CD4-positive, alpha-beta T cell treated with Interleukin-15 for 1 hour (primary cell): ENCODE data around the gene ACAP3.
"Not testable (repeated sequence)": the region's sequence is repeated elsewhere in the genome, so short reads cannot be mapped to it uniquely, and the experiment has no call there.

Experiments used
- DNase-seq: peaks from one replicate; pipeline ENCODE4 v3.0.0-alpha.2; 2020

Gene ACAP3

DNA sequence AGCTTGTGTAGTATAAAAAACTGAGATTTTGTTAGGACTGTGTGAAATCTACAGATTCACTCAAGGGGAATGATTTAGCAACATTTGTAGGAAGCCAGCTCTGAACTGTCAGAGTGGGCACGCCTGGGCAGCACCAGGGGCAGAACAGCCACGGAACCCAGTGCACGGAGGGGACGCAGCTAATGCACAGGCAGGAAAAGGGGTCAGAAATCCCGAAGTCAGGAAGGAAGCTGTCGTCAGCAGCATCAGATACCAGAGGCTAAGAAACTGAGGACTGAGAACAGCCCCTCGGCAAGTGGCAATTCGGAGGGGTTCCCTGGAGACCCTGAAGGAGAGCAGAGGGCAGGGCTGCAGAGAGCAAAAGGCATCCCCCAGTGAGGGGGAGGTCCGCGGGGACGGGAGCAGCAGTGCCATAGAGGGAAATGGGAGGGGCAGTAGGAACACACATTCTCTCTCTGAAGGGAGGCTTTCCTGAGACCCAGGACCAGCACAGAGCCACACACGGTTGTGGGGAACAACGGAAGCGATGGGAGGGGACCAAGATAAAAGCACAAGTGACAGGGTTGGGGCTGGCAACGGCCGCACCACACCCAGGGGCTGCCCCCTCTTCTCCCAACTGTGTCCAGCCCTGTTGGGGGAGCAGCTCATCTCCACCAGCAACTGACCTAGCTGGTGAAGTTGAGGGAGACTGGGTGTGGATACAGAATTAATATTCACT, 46.7 kb downstream of the ACAP3 start:
- DNase-seq: no peak

DNA sequence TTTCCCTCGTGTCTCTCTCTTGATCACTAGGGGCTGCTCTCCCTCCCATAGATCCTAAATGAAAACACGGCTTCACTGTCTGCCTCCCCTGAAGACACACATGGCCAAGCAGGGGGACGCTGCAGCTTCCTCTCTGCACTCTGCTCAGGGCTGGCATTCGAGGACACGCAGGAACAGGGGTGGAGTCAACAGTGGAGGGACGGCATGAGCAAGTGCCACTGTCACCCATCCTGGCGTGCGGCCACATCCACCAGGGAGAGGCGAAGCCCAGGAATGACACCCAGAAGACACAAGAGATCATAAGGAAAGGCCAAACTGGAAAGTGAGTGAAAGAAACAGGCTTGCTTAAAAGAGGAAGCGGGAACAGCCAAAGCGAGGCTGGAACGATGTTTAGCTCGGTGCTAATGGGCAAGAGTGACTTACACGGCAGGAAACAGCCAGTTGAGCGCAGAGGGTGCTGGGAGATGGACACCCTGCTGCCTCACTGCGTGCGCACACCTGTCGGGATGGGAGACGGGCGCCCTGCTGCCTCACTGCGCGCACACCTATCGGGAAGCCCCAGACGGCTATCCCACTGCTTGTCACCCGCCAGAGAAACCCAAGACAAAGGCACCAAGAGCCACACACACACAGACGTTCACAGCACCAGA, 47.7 kb downstream of the ACAP3 start:
- DNase-seq: no peak

GRCh38 chr1:1259540-1259939, 48.2 kb downstream of the ACAP3 start:
- DNase-seq: no peak

- DNase-seq: no peak
These were observed 48.6 kb downstream of the ACAP3 start for GRCh38 chr1:1259119-1259488.

GRCh38 chr1:1256956-1257871, 50.5 kb downstream of the ACAP3 start:
- DNase-seq: no peak

- no peak for DNase-seq
These were observed 52.1 kb downstream of the ACAP3 start for GRCh38 chr1:1255611-1256010.

GRCh38 chr1:1255078-1255477, 52.7 kb downstream of the ACAP3 start:
- DNase-seq: no peak

GRCh38 chr1:1254667-1254998, 53.1 kb downstream of the ACAP3 start:
- no peak for DNase-seq

- DNase-seq: no peak
These were observed 53.6 kb downstream of the ACAP3 start for GRCh38 chr1:1253972-1254666.

- DNase-seq: no peak
These were observed 54.4 kb downstream of the ACAP3 start for GRCh38 chr1:1253314-1253713.

DNA sequence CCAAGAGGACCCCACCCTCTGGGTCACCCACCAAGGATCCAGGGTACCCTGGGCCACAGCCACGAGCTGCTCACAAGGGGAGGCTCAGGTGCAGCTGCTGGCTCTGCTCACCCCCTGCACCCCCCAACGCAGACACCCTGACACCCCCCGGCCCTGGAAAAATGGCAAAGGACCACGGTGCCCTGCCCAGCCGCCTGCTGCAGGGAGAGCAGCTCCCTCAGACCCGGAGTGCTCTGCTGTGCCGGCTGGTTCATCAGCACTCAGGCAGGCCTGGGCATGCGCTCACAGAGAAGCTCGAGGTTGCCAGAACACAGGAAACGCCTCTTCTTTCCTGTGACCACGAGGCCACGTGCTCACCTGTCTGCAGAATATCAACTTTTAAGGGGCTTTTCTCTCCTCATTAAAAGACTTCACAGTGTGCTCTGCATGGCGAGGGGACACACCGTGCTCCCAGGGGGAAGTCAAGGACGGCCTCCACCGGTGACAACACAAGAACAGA, 56.9 kb downstream of the ACAP3 start:
- DNase-seq: no peak

DNA sequence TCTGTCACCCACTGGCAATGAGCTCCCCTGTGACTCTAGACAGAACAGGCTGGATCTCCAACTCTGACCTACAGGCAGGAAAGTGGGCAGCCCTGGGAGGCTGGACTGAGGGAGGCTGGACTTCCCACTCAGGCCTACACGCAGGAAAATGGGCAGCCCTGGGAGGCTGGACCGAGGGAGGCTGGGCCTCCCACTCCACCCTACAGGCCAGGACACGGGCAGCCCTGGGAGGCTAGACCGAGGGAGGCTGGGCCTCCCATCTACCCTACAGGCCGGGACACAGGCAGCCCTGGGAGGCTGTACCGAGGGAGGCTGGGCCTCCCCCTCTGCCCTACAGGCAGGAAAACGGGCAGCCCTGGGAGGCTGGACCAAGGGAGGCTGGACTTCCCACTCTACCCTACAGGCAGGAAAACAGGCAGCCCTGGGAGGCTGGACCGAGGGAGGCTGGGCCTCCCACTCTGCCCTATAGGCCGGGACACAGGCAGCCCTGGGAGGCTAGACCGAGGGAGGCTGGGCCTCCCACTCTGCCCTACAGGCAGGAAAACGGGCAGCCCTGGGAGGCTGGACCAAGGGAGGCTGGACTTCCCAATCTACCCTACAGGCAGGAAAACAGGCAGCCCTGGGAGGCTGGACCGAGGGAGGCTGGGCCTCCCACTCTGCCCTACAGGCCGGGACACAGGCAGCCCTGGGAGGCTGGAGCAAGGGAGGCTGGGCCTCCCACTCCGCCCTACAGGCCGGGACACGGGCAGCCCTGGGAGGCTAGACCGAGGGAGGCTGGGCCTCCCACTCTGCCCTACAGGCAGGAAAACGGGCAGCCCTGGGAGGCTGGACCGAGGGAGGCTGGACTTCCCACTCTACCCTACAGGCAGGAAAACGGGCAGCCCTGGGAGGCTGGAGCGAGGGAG, 59.5 kb downstream of the ACAP3 start:
- DNase-seq: not testable (repeated sequence)

DNA sequence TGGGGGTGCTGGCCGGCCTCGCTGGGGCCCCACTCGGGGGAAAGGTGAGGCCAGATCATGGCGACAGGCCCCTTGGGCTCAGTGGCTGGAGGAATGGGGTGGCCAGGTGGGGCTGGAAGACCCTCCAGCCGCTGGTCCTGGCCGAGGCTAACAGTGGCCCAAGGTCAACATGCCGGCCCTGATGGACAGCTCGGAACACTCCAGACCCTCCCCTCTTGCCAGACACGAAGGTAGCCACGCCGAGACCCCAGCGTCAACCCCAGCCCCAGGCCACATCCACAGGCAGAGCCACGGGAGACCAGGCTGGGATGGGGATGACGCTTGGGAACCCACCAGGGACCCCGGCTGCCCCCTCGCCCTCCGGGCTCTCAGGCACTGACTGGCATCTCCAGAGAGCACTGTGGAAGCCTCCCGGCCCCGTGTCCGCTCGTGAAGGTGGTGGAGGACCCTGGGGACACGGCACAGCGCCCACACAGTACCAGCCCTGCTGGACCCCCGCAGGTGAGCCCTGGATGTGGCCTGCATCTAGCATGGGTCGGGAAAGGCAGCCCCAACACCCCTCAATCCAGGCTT, 60.3 kb downstream of the ACAP3 start:
- DNase-seq: no peak

- DNase-seq: no peak
These were observed 61.0 kb downstream of the ACAP3 start, which contains the start of gene C1QTNF12 for GRCh38 chr1:1246577-1247340. Gene C1QTNF12, minus strand, starts transcription at chr1:1246722. Its CDS starts 32 bp downstream, at chr1:1246690.

DNA sequence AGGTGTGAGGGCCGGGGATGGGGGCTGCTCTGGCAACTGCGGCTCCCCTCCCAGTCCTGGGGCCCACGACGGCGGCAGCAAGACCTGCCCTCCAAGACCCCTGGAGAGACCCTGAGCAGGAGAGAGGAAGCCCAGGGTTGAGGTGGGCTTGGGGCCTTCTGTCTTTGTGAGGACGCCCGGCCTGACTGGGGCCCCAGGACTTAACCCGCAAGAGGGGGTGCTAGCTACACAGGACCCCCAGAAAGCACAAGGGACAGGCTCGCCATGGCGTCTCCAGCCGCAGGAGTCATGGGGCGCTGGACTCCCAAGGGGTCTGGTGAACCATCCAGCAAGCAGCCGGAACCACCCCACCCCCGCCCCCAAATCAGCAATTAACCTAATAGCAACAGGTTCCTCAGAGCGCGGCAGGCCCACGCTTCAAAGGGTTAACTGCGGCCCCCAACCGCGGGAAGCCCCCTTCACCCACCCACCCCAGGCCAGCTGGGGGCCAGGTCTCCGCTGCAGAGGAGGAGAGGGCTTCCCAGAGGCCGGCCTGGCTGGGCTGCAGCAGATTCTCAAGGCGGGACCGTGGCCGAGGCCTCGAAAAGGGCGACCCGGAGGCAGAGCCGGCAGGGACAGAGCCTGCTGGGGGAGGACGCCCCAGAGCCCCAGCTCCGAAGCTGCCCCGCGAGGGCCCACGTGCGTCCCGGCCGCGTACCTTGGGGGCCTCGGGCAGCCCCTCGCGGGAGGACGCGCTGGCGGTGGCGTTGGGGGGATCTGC, 61.7 kb downstream of the ACAP3 start:
- no peak for DNase-seq

GRCh38 chr1:1245178-1245816, 62.4 kb downstream of the ACAP3 start:
- no peak for DNase-seq

- no peak for DNase-seq
These were observed 63.4 kb downstream of the ACAP3 start for GRCh38 chr1:1244192-1244811.

DNA sequence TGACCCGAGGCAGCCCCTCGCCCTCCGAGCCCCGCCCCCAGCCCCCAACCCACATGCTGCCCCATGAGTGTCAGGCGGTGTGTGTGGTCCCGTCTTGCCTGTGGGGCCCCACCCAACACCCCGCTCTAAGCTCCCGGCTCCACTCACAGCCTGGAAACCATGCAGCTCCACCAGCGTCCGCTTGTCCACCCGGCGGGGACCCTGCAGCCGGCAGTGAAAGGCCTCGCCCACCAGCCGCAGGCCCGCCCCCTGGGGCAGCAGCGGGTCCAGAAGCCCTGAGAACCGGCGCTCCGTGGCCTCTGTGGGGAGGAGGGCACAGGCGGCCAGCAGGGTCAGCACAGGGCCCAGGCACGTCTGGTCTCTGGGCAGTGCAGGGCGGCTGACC, 63.9 kb downstream of the ACAP3 start:
- DNase-seq: no peak

DNA sequence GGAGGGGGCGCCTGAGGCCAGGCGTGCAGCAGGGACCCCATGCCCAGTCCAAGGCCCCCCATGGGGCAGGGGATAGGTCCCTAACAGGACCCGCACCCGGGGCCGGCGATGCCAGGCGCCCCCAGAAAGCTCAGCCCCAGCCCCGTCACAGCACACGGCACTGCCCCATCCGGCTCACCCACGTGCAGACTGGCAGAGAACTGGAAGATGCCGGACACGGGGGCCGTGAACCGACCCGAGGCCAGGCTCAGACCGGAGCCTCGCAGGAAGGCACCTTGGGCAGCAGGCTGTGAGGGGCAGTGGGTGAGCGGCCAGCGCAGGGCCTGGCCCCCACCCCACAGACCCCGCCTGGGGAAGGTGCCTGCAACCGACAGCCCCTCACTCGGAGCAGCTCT, 64.5 kb downstream of the ACAP3 start:
- no peak for DNase-seq
